GM19324 (cell line): Measurements from ENCODE around the gene PTPRC.
A peak's percentile ranks its signal among the peaks of the same experiment; 100 is the strongest.

Source experiments
- ATAC-seq: cut with Tn5 transposase; IDR thresholded peaks from one replicate; pipeline ENCODE4 v1.9.1; 2021; ENCODE audit warnings: mild to moderate bottlenecking, moderate library complexity; ENCODE audit not compliant: unreplicated experiment, low FRiP score

Gene PTPRC

DNA sequence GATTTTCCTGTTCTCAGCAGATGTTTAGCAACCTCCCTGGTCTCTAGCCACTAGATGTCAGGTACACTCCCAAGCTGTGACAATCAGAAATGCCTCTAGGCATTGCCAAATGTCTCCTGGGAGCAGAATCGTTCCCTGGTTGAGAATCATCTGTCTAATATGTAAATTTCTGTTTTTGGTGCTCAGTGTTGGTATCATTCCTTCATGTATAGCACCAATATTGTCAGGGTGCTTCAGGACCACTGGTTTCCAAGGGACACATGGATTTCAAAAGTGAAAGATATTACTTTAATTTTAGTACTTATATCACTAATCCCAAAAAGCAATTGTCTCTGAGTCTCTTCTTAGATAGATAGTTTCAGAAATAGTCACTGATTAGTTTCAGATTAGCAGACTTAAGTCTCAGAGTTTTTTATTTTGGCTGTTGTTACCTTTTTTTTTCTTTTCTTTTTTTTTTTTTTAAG lies 160.1 kb downstream of the PTPRC start:
- ATAC-seq: peak; percentile 62

GRCh38 chr1:198805498-198806151 lies 166.8 kb downstream of the PTPRC start:
- ATAC-seq: no peak

DNA sequence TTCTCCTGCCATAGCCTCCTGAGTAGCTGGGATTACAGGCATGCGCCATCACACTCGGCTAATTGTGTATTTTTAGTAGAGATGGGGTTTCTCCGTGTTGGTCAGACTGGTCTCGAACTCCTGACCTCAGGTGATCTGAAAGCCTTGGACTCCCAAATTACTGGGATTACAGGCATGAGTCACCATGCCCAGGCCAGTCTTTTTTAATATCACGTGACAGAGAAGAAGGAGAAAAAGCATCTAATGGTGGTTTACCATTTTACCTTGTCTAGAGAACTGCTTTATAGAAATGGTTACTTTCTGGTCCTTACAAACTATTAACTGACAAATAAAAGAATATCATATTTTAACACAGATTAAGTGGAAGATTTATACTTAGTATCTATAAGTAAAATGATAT lies 168.0 kb downstream of the PTPRC start:
- no peak for ATAC-seq
